Panc1 (cell line): Measurements from ENCODE around the gene DNER. TPM values are rescaled to one million over a fixed set of nuclear protein-coding genes. Genes with fewer than 3 reads are reported as not detected.
"Not testable (repeated sequence)": the region's sequence is repeated elsewhere in the genome, so short reads cannot be mapped to it uniquely, and the experiment has no call there.

Experiments used
- ATAC-seq: fragments of 200-7000 bp; cut with Tn5 transposase; 2 replicates; pipeline ENCODE4 v1.9.1; 2020; ENCODE audit warnings: mild to moderate bottlenecking, moderate library complexity
- BruUV-seq: library from RNA; stranded (reverse); fragments of 400-500 nt; replicated peaks from 2 replicates; lab custom pipeline; 2021; lab: Mats Ljungman, UMichigan
- CTCF ChIA-PET: fragments of 300-600 bp; sonication (Branson Sonifier 250); formaldehyde crosslinking; loops from one replicate; lab custom pipeline; 2022; ENCODE audit warnings: antibody characterized with exemption; lab: Charles Lee
- POLR2A ChIA-PET: fragments of 300-600 bp; sonication (Branson Sonifier 250); formaldehyde crosslinking; loops from one replicate; lab custom pipeline; 2022; ENCODE audit warnings: antibody characterized with exemption; lab: Charles Lee
- DNase-seq: peaks from one replicate; pipeline ENCODE4 v3.0.0-alpha.2; 2010; ENCODE audit warnings: low read depth, low spot score
- H3K27ac ChIP-seq: 2 replicates; pipeline ENCODE4 v1.5.1; 2011; ENCODE audit warnings: mild to moderate bottlenecking, low read length, inconsistent platforms
- H3K27me3 ChIP-seq: fragments of 200-500 bp; sonication (Bioruptor generic); 2 replicates; pipeline ENCODE4 v1.6.0; 2014; ENCODE audit warnings: low read length, inconsistent platforms; ENCODE audit not compliant: control insufficient read depth, insufficient read depth
- H3K36me3 ChIP-seq: fragments of 200-500 bp; sonication (Bioruptor generic); 2 replicates; pipeline ENCODE4 v1.5.1; 2014; ENCODE audit warnings: inconsistent platforms, mild to moderate bottlenecking, low read length, moderate library complexity; ENCODE audit not compliant: control insufficient read depth, insufficient read depth
- H3K4me1 ChIP-seq: 2 replicates; pipeline ENCODE4 v1.5.1; 2011; ENCODE audit warnings: inconsistent platforms, mild to moderate bottlenecking, low read length, moderate library complexity; ENCODE audit not compliant: control insufficient read depth, insufficient read depth
- H3K4me3 ChIP-seq, 2 experiments: 2 replicates each; pipeline ENCODE4 v1.5.1; 2011 to 2012; ENCODE audit warnings: low read depth in 2 of 2, low read length in 2 of 2, mild to moderate bottlenecking in 2 of 2, inconsistent platforms in 1 of 2, moderate library complexity in 1 of 2
- H3K9me3 ChIP-seq: fragments of 200-500 bp; sonication (Bioruptor generic); 2 replicates; pipeline ENCODE4 v1.5.1; 2014; ENCODE audit warnings: low read depth, mild to moderate bottlenecking, inconsistent platforms, low read length, moderate library complexity; ENCODE audit not compliant: control insufficient read depth, insufficient read depth
- CTCF ChIP-seq: fragments of 450-650 bp; IDR thresholded peaks from 2 replicates; pipeline ENCODE4 v1.5.1; 2017; ENCODE audit warnings: mild to moderate bottlenecking
- POLR2AphosphoS5 ChIP-seq: IDR thresholded peaks from 2 replicates; pipeline ENCODE4 v1.6.1; 2012; ENCODE audit warnings: mild to moderate bottlenecking, low read depth, low read length, moderate library complexity
- REST ChIP-seq, 2 experiments: IDR thresholded peaks; 2 replicates each; pipeline ENCODE4 v1.6.1; 2011 to 2012; ENCODE audit warnings: low read depth in 2 of 2, control low read depth in 1 of 2, low read length in 1 of 2, mild to moderate bottlenecking in 1 of 2, moderate library complexity in 1 of 2; ENCODE audit not compliant: insufficient read depth in 1 of 2
- SIN3A ChIP-seq: IDR thresholded peaks from 2 replicates; pipeline ENCODE4 v1.6.1; 2012; ENCODE audit warnings: low read depth, mild to moderate bottlenecking, low read length, moderate library complexity, borderline replicate concordance; ENCODE audit not compliant: insufficient read depth
- TCF7L2 ChIP-seq: IDR thresholded peaks from 2 replicates; pipeline ENCODE4 v1.6.1; 2011; ENCODE audit warnings: mild to moderate bottlenecking, low read depth, low read length, inconsistent platforms
- in situ Hi-C: cut with HindIII; loops from 2 replicates; pipeline ENCODE4 v1.10.0; 2016; ENCODE audit warnings: low sequenced_read_pairs, low pct_unique_long_range_greater_than_20kb
- intact Hi-C: fragments of 100-400 bp; cut with micrococcal nuclease; formaldehyde crosslinking; loops from one replicate; pipeline ENCODE4 v1.10.0; 2022; ENCODE audit not compliant: unreplicated experiment
- total RNA-seq: library from RNA; stranded (reverse); gene quantifications from one replicate; pipeline ENCODE4 v1.2.1, GENCODE V29; 2021; ENCODE audit not compliant: unreplicated experiment

DNER gene
- total RNA-seq, 1 experiment from 2014 or later = 0.31 TPM

- POLR2A ChIA-PET = no interaction called here
- CTCF ChIA-PET = no interaction called here
- intact Hi-C loops = no loop called here
- Histone ChIP-seq H3K9me3 (no peaks in the 10 kb centered on the region), H3K36me3 (no peaks in the 10 kb centered on the region), H3K4me1 (no peaks in the 10 kb centered on the region), H3K27ac (no peak overlapping the region), H3K4me3 (no peak overlapping the region), H3K27me3 (no peaks in the 10 kb centered on the region)
- TF ChIP-seq SIN3A = no peak
- TF ChIP-seq POLR2AphosphoS5 = no peak
- no peak for TF ChIP-seq CTCF
- TF ChIP-seq TCF7L2 = no peak
- TF ChIP-seq REST (IDR thresholded peaks at IDR 0.05; ENCODE audit: insufficient read depth in 1 of 2, low read depth in 2 of 2, low read length in 1 of 2) = no peak
- DNase-seq (no peak), ATAC-seq (no peak)
- no TSS peak for BruUV-seq
- in situ Hi-C loops = no loop called here
These were observed 202.8 kb downstream of the DNER start for GRCh38 chr2:229511524-229511923.

- DNase-seq, H3K27ac ChIP-seq, H3K9me3 ChIP-seq, ATAC-seq, CTCF ChIA-PET, POLR2A ChIA-PET, H3K4me1 ChIP-seq, intact Hi-C loops, H3K4me3 ChIP-seq, in situ Hi-C loops, BruUV-seq, H3K36me3 ChIP-seq, H3K27me3 ChIP-seq: not testable (repeated sequence)
These were observed 207.7 kb downstream of the DNER start for GRCh38 chr2:229506699-229507098.

- DNase-seq (no peak), ATAC-seq (no peak)
- Histone ChIP-seq H3K27me3 (no peaks in the 10 kb centered on the region), H3K36me3 (no peaks in the 10 kb centered on the region), H3K4me1 (no peaks in the 10 kb centered on the region), H3K27ac (no peak overlapping the region), H3K4me3 (no peak overlapping the region), H3K9me3 (no peaks in the 10 kb centered on the region)
- ChIA-PET POLR2A (no interaction called here), CTCF (interaction anchor here (0.6 kb wide), 1 partner anchor 40 kb away, joined by 3 read pairs; no protein-coding TSS in a partner anchor)
- intact Hi-C loops = no loop called here
- in situ Hi-C loops = no loop called here
- no peak for TF ChIP-seq POLR2AphosphoS5
- TF ChIP-seq SIN3A = no peak
- no peak for TF ChIP-seq CTCF
- TF ChIP-seq TCF7L2 = no peak
- no peak for TF ChIP-seq REST (IDR thresholded peaks at IDR 0.05; ENCODE audit: insufficient read depth in 1 of 2, low read depth in 2 of 2, low read length in 1 of 2)
- no TSS peak for BruUV-seq
These were observed 213.1 kb downstream of the DNER start for GRCh38 chr2:229501051-229501794.
